CD4-positive, alpha-beta T cell treated with Interleukin-10 for 1 hour (primary cell): ENCODE measurements around the gene IGF1.

Experiments used
- DNase-seq: peaks from one replicate; pipeline ENCODE4 v3.0.0-alpha.2; 2020

The IGF1 gene

GRCh38 chr12:102480406-102480805, at the start of gene IGF1:
Gene IGF1, minus strand, starts transcription at chr12:102480563. Its CDS starts 182 bp downstream, at chr12:102480381.
- DNase-seq = no peak

- DNase-seq = no peak
Observed at GRCh38 chr12:102528111-102528510, 47.7 kb upstream of the IGF1 start.

GRCh38 chr12:102527171-102527720, 46.9 kb upstream of the IGF1 start:
- no peak for DNase-seq

- DNase-seq = no peak
Observed at GRCh38 chr12:102526656-102527055, 46.3 kb upstream of the IGF1 start.

- no peak for DNase-seq
Observed at GRCh38 chr12:102522768-102523167, 42.4 kb upstream of the IGF1 start.

- no peak for DNase-seq
Observed at GRCh38 chr12:102521662-102522277, 41.4 kb upstream of the IGF1 start.

- no peak for DNase-seq
Observed at GRCh38 chr12:102518871-102519270, 38.5 kb upstream of the IGF1 start.

- DNase-seq = no peak
Observed at GRCh38 chr12:102514696-102515095, 34.3 kb upstream of the IGF1 start.

GRCh38 chr12:102513739-102514138, 33.4 kb upstream of the IGF1 start:
- no peak for DNase-seq

- DNase-seq = no peak
Observed at GRCh38 chr12:102513272-102513671, 32.9 kb upstream of the IGF1 start.

- DNase-seq = no peak
Observed at GRCh38 chr12:102512523-102512922, 32.2 kb upstream of the IGF1 start.

- DNase-seq = no peak
Observed at GRCh38 chr12:102511575-102511974, 31.2 kb upstream of the IGF1 start.

GRCh38 chr12:102510463-102510862, 30.1 kb upstream of the IGF1 start:
- no peak for DNase-seq

GRCh38 chr12:102510031-102510430, 29.7 kb upstream of the IGF1 start:
- no peak for DNase-seq

GRCh38 chr12:102509123-102509626, 28.8 kb upstream of the IGF1 start:
- DNase-seq = no peak

- DNase-seq = no peak
Observed at GRCh38 chr12:102508052-102508451, 27.7 kb upstream of the IGF1 start.

GRCh38 chr12:102507301-102507700, 26.9 kb upstream of the IGF1 start:
- no peak for DNase-seq

GRCh38 chr12:102504871-102505270, 24.5 kb upstream of the IGF1 start:
- DNase-seq = no peak

- no peak for DNase-seq
Observed at GRCh38 chr12:102504280-102504679, 23.9 kb upstream of the IGF1 start.

GRCh38 chr12:102503831-102504230, 23.5 kb upstream of the IGF1 start:
- DNase-seq = no peak

- no peak for DNase-seq
Observed at GRCh38 chr12:102503056-102503681, 22.8 kb upstream of the IGF1 start.

- no peak for DNase-seq
Observed at GRCh38 chr12:102501773-102502172, 21.4 kb upstream of the IGF1 start.

GRCh38 chr12:102498471-102498870, 18.1 kb upstream of the IGF1 start:
- DNase-seq = no peak

GRCh38 chr12:102497743-102498142, 17.4 kb upstream of the IGF1 start:
- no peak for DNase-seq
